Colonic mucosa (tissue), 4 donors: ENCODE data around the gene ITGA3. TPM values are rescaled to one million over a fixed set of nuclear protein-coding genes. Genes with fewer than 3 reads are reported as not detected.
"Not testable (repeated sequence)": the region's sequence is repeated elsewhere in the genome, so short reads cannot be mapped to it uniquely, and the experiment has no call there.

Source experiments
- DNase-seq: peaks from one replicate; pipeline ENCODE4 v3.0.0-alpha.2; 2020
- H3K27ac ChIP-seq: fragments of 200-600 bp; one replicate; pipeline ENCODE4 v1.8.0; 2021
- H3K27me3 ChIP-seq: fragments of 200-600 bp; one replicate; pipeline ENCODE4 v1.8.0; 2021
- H3K36me3 ChIP-seq: fragments of 200-600 bp; one replicate; pipeline ENCODE4 v1.8.0; 2021
- H3K4me1 ChIP-seq: fragments of 200-600 bp; one replicate; pipeline ENCODE4 v1.8.0; 2021; ENCODE audit warnings: mild to moderate bottlenecking
- H3K4me3 ChIP-seq: fragments of 200-600 bp; one replicate; pipeline ENCODE4 v1.8.0; 2021
- H3K9ac ChIP-seq, 2 donors: one replicate each; pipeline ENCODE4 v1.7.0; 2013; ENCODE audit warnings: control low read depth in 2 of 2, low read depth in 2 of 2, low read length in 2 of 2
- H3K9me3 ChIP-seq: fragments of 200-600 bp; one replicate; pipeline ENCODE4 v1.8.0; 2021
- intact Hi-C: fragments of 100-400 bp; cut with DNase I; formaldehyde crosslinking; loops from one replicate; pipeline ENCODE4 v1.14.1; 2022
- total RNA-seq, 2 donors: library from RNA; stranded (reverse); fragmentation: NEBNext Ultra II Directional in 1 of 2; extraction: Animal tissue kit (Norgen Biotek cat#: 25700) in 1 of 2; gene quantifications; one replicate each; pipeline ENCODE4 v1.2.1, GENCODE V29; 2021
- TF ChIP-seq, protein P1 (sequence below): fragments of 200-600 bp; IDR thresholded peaks from one replicate; pipeline ENCODE4 v1.8.0; 2022; ENCODE audit warnings: antibody characterized with exemption, mild to moderate bottlenecking
- donor health status: healthy.
- donor health status: DM: no; HTN: no; CAD: no.
- donor health status: DM: no; HTN: no; CAD: no.

The ITGA3 gene
- total RNA-seq, 2 donors from 2014 or later: 111 to 116 TPM

DNA sequence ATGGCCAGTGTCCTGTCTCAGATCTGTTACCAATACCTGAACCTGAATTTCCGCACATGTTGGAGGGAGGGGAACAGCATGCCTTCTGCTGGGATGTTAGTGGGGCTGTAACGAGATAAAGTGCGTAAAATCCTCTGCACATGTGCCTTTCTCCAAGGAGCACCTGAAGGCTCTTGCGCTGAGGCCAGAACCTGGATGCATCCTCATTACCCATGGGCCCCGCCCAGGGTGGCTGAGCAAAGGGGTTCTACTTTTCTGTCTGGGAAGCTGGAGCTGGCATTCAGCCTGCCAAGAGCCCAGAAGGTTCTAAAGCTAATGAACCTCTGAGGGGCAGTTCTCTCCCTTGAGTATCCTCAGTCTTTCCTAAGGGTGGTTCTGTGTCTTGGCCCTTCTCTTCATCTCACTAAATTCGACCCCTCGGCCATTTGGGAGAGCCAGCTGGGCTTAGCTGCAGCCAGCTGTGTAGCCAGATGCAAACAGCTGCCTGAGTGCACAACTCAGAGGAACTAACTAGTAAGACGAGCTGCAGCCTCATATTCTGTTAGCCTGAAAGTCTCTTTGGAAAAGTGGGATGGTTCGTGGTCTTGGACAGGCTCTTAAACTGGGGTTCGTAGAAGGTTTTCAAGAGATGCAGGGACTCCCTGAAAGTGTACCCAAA is 2.5 kb downstream of the ITGA3 start:
- intact Hi-C loops: no loop called here
- H3K4me1 ChIP-seq: peaks cover 37% of the 10 kb centered on the region
- peak overlapping the region; percentile 94 for H3K27ac ChIP-seq
- no peak for DNase-seq
- no peak overlapping the region for H3K4me3 ChIP-seq
- TF ChIP-seq, protein P1, sequence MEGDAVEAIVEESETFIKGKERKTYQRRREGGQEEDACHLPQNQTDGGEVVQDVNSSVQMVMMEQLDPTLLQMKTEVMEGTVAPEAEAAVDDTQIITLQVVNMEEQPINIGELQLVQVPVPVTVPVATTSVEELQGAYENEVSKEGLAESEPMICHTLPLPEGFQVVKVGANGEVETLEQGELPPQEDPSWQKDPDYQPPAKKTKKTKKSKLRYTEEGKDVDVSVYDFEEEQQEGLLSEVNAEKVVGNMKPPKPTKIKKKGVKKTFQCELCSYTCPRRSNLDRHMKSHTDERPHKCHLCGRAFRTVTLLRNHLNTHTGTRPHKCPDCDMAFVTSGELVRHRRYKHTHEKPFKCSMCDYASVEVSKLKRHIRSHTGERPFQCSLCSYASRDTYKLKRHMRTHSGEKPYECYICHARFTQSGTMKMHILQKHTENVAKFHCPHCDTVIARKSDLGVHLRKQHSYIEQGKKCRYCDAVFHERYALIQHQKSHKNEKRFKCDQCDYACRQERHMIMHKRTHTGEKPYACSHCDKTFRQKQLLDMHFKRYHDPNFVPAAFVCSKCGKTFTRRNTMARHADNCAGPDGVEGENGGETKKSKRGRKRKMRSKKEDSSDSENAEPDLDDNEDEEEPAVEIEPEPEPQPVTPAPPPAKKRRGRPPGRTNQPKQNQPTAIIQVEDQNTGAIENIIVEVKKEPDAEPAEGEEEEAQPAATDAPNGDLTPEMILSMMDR: no peak
- peak overlapping the region in 1 of 2 donors; percentile 75 for H3K9ac ChIP-seq
- no peaks in the 10 kb centered on the region for H3K9me3 ChIP-seq
- H3K36me3 ChIP-seq: no peaks in the 10 kb centered on the region
- no peaks in the 10 kb centered on the region for H3K27me3 ChIP-seq

DNA sequence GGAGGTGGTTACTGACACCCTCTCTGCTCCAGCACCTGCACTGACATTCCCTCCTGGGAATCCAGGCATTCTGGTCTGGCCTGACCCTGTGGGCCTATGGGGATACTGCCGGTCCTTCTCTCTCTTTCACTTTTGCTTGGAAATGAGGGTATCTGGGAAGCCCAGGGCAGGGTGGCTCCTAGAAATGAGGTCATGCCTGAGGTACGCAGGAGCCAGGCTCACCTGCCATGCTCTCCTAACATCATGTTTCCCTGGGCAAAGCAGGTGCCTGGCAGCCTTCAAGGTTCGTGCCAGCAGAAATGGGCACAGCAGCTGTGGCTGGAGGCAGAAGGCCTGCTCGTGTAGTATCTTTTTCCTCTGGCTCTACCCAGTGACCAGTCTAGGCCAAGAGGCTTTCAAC is 3.3 kb downstream of the ITGA3 start:
- Histone ChIP-seq H3K9ac (peak overlapping the region in 1 of 2 donors; percentile 75), H3K4me3 (no peak overlapping the region), H3K36me3 (no peaks in the 10 kb centered on the region), H3K27ac (peak overlapping the region; percentile 41), H3K9me3 (no peaks in the 10 kb centered on the region), H3K4me1 (peaks cover 37% of the 10 kb centered on the region), H3K27me3 (no peaks in the 10 kb centered on the region)
- TF ChIP-seq, protein P1: no peak
- intact Hi-C loops: no loop called here
- no peak for DNase-seq

DNA sequence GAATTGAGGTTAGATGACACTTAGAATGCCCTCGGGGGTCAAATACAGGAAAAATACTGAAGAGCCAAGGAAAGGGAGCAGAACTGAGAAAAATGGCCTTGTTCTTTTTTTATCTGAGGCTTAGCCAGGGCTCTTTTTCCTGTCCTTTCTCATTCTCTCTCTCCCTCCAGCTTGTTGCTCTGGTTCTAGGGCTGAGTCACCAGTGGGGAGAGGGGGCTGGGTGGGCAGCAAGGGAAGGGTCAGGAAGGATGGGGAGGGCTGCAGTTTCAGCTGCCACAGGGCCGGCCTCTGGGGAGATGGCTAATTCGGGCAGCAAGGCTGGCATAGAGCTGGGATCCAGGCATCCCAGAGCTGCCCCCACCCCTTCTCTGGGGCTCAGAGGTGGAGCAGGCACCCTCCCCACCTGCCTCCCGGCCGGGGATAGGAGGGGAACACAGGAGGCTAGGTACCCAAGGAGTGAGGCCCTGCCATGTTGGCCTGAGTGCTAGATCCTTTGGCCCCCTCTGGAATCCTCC is 3.9 kb downstream of the ITGA3 start:
- no peaks in the 10 kb centered on the region for H3K27me3 ChIP-seq
- no peaks in the 10 kb centered on the region for H3K36me3 ChIP-seq
- H3K27ac ChIP-seq: peak overlapping the region; percentile 41
- DNase-seq: no peak
- intact Hi-C loops: no loop called here
- TF ChIP-seq, protein P1: no peak
- peak overlapping the region in 1 of 2 donors; percentile 75 for H3K9ac ChIP-seq
- no peaks in the 10 kb centered on the region for H3K9me3 ChIP-seq
- peaks cover 37% of the 10 kb centered on the region for H3K4me1 ChIP-seq
- no peak overlapping the region for H3K4me3 ChIP-seq

DNA sequence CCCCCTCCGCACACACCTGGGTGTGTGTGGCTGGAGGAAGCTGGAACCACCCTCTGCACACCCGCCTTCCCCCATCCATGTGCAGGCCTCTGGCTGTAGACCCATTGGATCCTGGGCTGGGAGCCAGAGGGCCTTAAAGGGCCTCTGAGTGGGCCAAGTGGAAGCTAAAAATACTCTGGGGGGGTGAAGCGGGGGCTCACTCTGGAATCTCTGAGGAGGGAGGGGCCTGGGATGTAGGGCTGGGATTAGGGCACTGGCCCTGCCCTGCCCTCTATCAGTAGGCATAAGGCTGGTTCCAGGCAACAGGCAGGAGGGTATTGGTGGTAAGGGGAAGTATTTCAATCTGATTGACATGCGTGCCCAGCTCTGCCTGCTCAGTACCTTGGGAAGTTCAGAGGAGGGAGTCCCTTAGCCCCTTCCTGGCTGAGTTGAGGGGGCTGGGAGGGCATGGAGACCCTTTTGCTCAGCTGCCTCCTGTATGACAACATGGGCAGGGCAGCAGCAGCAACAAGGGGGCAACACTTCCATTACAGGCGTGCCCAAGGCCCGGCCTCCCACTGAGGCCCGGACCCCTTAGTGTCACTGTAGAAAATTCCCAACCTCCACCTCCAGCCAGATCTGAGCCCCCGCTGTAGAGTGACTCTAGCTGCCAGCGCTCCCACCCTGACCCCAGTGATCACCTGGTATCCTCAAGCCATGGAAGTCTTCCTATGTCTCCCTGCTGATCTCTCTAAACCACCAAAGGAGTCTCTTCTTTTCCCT is 5.2 kb downstream of the ITGA3 start:
- H3K4me3 ChIP-seq: no peak overlapping the region
- TF ChIP-seq, protein P1: no peak
- DNase-seq: peak; percentile 68
- H3K36me3 ChIP-seq: no peaks in the 10 kb centered on the region
- peak overlapping the region in 1 of 2 donors; percentile 75 for H3K9ac ChIP-seq
- H3K9me3 ChIP-seq: no peaks in the 10 kb centered on the region
- intact Hi-C loops: no loop called here
- no peaks in the 10 kb centered on the region for H3K27me3 ChIP-seq
- H3K27ac ChIP-seq: peak overlapping the region; percentile 56
- peaks cover 37% of the 10 kb centered on the region for H3K4me1 ChIP-seq

DNA sequence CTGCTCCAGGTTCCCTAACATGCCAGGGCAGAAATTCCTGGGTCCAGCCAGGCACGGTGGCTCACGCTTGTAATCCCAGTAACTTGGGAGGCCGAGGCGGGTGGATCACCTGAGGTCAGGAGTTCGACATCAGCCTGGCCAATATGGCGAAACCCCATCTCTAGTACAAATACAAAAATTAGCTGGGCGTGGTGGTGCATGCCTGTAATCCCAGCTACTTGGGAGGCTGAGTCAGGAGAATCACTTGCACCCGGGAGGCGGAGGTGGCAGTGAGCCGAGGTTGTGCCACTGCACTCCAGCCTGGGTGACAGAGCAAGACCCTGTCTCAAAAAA is 5.8 kb downstream of the ITGA3 start:
- peak overlapping the region in 1 of 2 donors; percentile 75 for H3K9ac ChIP-seq
- H3K36me3 ChIP-seq, H3K9me3 ChIP-seq, DNase-seq, H3K27me3 ChIP-seq, H3K4me3 ChIP-seq, intact Hi-C loops: not testable (repeated sequence)
- peaks cover 37% of the 10 kb centered on the region for H3K4me1 ChIP-seq
- peak overlapping the region; percentile 56 for H3K27ac ChIP-seq
